Pancreas (tissue), 10 donors: Measurements from ENCODE around the gene DLX3. TPM values are rescaled to one million over a fixed set of nuclear protein-coding genes. Genes with fewer than 3 reads are reported as not detected.

Experiments
- ATAC-seq, 4 donors: fragments of 200-7000 bp; cut with Tn5 transposase; one replicate each; pipeline versions ENCODE4 v1.8.0 to v1.9.1; 2020; ENCODE audit warnings: mild to moderate bottlenecking in 4 of 4, moderate library complexity in 4 of 4
- DNase-seq, 6 donors: peaks; one replicate each; pipeline ENCODE4 v3.0.0-alpha.2; 2020
- FAIRE-seq: peaks from 2 replicates; lab custom pipeline; 2012; peaks lifted over from hg19 to GRCh38; lab: Jason Lieb, UNC
- H3K27ac ChIP-seq, 4 donors: fragments of 200-600 bp; sonication (generic); 1 replicate in 3 of 4; 2 replicates in 1 of 4; pipeline versions ENCODE4 v1.5.0 to v1.8.0; 2020
- H3K27me3 ChIP-seq, 4 donors: fragments of 200-600 bp; one replicate each; pipeline ENCODE4 v1.8.0; 2021
- H3K36me3 ChIP-seq, 3 donors: fragments of 200-600 bp; sonication (generic) in 1 of 3; one replicate each; pipeline versions ENCODE4 v1.5.0 to v1.8.0; 2020 to 2021
- H3K4me1 ChIP-seq, 3 donors: fragments of 200-600 bp; one replicate each; pipeline ENCODE4 v1.8.0; 2021
- H3K4me3 ChIP-seq, 4 donors: fragments of 200-600 bp; sonication (generic) in 2 of 4; one replicate each; pipeline versions ENCODE4 v1.5.0 to v1.8.0; 2020 to 2021
- H3K9me3 ChIP-seq, 4 donors: fragments of 200-600 bp; one replicate each; pipeline ENCODE4 v1.8.0; 2021
- CTCF ChIP-seq, 4 donors: fragments of 200-600 bp; sonication (generic) in 3 of 4; IDR thresholded peaks; one replicate each; pipeline versions ENCODE4 v1.5.0 to v1.8.0; 2021; ENCODE audit warnings: antibody characterized with exemption in 4 of 4
- WGBS, 2 donors: extraction: QIAGEN DNeasy Blood & Tissue Kit; methylation state at CpG; one replicate each; pipeline ENCODE4 v1.1.7; 2013; 5-methylcytosine and 5-hydroxymethylcytosine counted together
- intact Hi-C, 3 donors: fragments of 100-400 bp; cut with DNase I; formaldehyde crosslinking; loops; one replicate each; pipeline versions ENCODE4 v1.11.1 to v1.14.2; 2022
- polyA plus RNA-seq, 2 donors: library from polyadenylated mRNA; stranded (reverse); fragments of 200-250 nt; gene quantifications; one replicate each; pipeline ENCODE4 v1.2.3, GENCODE V29; 2013
- total RNA-seq, 6 donors: library from RNA; stranded (reverse); fragmentation: NEBNext Ultra II Directional in 4 of 6; extraction: Animal tissue kit (Norgen Biotek cat#: 25700) in 4 of 6; gene quantifications; one replicate each; pipeline versions ENCODE4 v1.2.1 to v1.2.4, GENCODE V29; 2021 to 2023
- donor health status: healthy with polysubstance abuse.
- donor health status: DM: no; HTN: no; CAD: no; lungs with moderate emphysema.
- donor health status: DM: no; HTN: no; CAD: no.
- donor health status: control.
- donor health status: control.
- donor health status: Bipolar disorder and iron deficiency.
- donor health status: DM: yes; HTN: yes; CAD: no.
- donor health status: DM: no; HTN: no; CAD: no.
- donor health status: DM: no; HTN: no; CAD: no.
- donor health status: DM: yes; HTN: yes; CAD: no.

DLX3 gene
- total and polyA plus RNA-seq, 8 donors = 0.09 to 0.53 (median 0.32) TPM

GRCh38 chr17:49963626-49964302, 31.3 kb downstream of the DLX3 start:
- Histone ChIP-seq H3K4me3 (no peak overlapping the region), H3K27ac (no peak overlapping the region), H3K9me3 (no peaks in the 10 kb centered on the region), H3K4me1 (no peaks in the 10 kb centered on the region), H3K36me3 (no peaks in the 10 kb centered on the region), H3K27me3 (peaks cover 0 to 36% (median 9%) of the 10 kb centered on the region in 4 donors)
- TF ChIP-seq CTCF (IDR thresholded peaks at IDR 0.05) = no peak
- FAIRE-seq (no peak), DNase-seq (no peak), ATAC-seq (no peak)
- 9 to 13% methylated on average over 36 to 52 of the region's 52 CpGs for WGBS, 2 donors
- intact Hi-C loops = no loop called here

- no peaks in the 10 kb centered on the region for H3K36me3 ChIP-seq
- no peaks in the 10 kb centered on the region for H3K9me3 ChIP-seq
- ATAC-seq (no peak), FAIRE-seq (no peak), DNase-seq (no peak)
- H3K4me1 ChIP-seq = no peaks in the 10 kb centered on the region
- intact Hi-C loops = no loop called here
- no peak for TF ChIP-seq CTCF (IDR thresholded peaks at IDR 0.05)
- H3K4me3 ChIP-seq = no peak overlapping the region
- H3K27ac ChIP-seq = no peak overlapping the region
- WGBS, 2 donors = 31 to 34% methylated on average over 4 of the region's 4 CpGs
- H3K27me3 ChIP-seq = peaks cover 0 to 34% (median 9%) of the 10 kb centered on the region in 4 donors
These were observed 31.8 kb downstream of the DLX3 start for GRCh38 chr17:49963309-49963625.

- Histone ChIP-seq H3K36me3 (no peaks in the 10 kb centered on the region), H3K4me3 (no peak overlapping the region), H3K4me1 (no peaks in the 10 kb centered on the region), H3K27me3 (peaks cover 0 to 29% (median 7%) of the 10 kb centered on the region in 4 donors), H3K9me3 (no peaks in the 10 kb centered on the region), H3K27ac (no peak overlapping the region)
- intact Hi-C loops = no loop called here
- FAIRE-seq (no peak), ATAC-seq (no peak), DNase-seq (no peak)
- no peak for TF ChIP-seq CTCF (IDR thresholded peaks at IDR 0.05)
- 27 to 29% methylated on average over 11 of the region's 11 CpGs for WGBS, 2 donors
These were observed 32.3 kb downstream of the DLX3 start for GRCh38 chr17:49962599-49963308.

GRCh38 chr17:49959183-49959935, 35.7 kb downstream of the DLX3 start:
- Histone ChIP-seq H3K36me3 (no peaks in the 10 kb centered on the region), H3K4me3 (no peak overlapping the region), H3K27me3 (peaks cover 0 to 6% (median 2%) of the 10 kb centered on the region in 4 donors), H3K9me3 (no peaks in the 10 kb centered on the region), H3K27ac (no peak overlapping the region), H3K4me1 (no peaks in the 10 kb centered on the region)
- ATAC-seq (no peak), FAIRE-seq (no peak), DNase-seq (no peak)
- intact Hi-C loops = no loop called here
- TF ChIP-seq CTCF (IDR thresholded peaks at IDR 0.05) = no peak
- WGBS, 2 donors = 75 to 76% methylated on average over 8 of the region's 8 CpGs
